Activated CD4-positive, CD25-positive, alpha-beta regulatory T cell (primary cell): Measurements from ENCODE around the gene ANKRD23.
"Not testable (repeated sequence)": the region's sequence is repeated elsewhere in the genome, so short reads cannot be mapped to it uniquely, and the experiment has no call there.

ENCODE experiments used
- DNase-seq, 4 experiments: peaks; one replicate each; lab custom pipeline; 2025; lab: John Stamatoyannopoulos, UW

ANKRD23 gene

DNA sequence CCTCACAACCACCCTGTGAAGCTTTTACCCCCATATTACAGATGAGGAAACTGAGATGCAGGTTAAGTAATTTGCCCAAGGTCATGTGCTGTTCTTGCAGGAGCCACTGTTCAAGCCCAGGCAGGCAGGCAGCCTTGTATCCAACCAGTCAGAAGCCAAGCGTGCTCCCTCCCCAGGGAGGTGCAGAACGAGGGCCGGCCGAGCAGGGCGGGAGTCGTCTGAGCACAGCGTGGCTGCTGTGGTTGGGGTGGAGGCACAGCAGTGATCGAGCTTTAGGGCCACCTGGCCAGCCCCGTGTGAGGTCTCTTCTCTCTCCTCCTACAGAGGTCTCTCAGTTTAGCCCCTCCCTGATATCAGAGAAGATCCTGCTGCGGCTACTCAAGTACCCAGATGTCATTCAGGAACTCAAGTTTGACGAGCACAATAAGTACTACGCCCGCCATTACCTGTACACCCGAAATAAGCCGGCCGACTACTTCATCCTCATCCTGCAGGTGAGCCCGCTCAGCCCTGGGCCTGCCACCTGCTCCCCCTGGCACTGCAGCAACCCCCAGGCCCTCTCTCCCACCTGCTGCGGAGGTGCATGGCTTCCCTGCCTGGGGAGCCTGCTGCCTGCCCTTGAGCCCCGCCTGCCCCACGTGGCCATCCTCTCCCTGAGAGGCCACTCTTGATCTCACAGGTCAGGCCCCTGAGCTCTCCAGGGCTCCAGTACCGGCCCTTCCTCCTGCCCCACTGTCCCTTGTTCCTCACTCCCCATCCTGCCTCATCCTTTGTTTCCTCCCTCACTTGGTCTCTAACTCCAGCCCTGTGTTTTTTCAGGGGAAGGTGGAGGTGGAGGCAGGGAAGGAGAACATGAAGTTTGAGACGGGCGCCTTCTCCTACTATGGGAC lies 44.8 kb downstream of the ANKRD23 start:
- DNase-seq = no peak

DNA sequence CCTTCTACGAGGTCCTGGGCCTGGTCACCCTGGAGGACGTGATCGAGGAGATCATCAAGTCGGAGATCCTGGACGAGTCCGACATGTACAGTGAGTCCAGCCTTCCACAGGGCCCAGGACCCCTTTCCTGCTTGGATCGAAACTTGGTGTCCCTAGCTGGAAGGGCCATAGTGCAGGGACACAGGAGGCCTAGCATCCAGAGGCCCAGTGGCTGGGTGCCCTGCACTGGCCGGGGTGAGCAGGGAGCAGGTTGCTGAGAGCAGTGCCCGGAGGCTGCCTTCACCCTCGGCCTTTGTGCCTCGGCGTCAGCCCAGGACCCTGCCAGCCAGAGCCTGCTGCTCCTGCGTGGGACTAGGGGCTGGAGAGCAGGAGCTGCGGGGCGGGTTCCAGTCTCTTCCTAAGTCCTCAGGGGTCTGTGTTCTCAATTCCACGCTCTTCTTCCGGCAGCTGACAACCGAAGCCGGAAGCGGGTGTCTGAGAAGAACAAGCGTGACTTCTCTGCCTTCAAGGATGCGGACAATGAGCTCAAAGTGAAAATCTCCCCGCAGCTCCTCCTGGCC lies 46.7 kb downstream of the ANKRD23 start:
- no peak for DNase-seq

DNA sequence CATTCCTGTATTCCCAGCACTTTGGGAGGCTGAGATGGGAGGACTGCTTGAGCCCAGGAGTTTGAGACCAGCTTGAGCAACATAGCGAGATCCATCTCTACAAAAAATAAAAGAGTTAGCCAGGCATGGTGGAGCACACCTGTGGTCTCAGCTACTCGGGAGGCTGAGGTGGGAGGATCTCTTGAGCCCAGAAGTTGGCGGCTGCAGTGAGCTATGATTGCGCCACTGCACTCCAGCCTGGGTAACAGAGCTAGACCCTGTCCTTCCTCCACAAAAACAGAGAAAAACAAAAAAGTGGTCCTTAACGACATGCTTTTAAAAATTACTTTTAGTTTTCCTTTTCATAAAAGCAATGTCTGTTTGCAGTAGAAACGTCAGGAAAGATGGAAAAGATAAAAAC lies 47.3 kb downstream of the ANKRD23 start:
- DNase-seq = not testable (repeated sequence)

GRCh38 chr2:96795076-96795475 lies 48.7 kb downstream of the ANKRD23 start:
- no peak for DNase-seq

GRCh38 chr2:96792772-96793749 lies 50.8 kb downstream of the ANKRD23 start:
- no peak for DNase-seq

GRCh38 chr2:96789245-96789617 lies 54.6 kb downstream of the ANKRD23 start:
- DNase-seq = no peak

- DNase-seq = no peak
Observed at GRCh38 chr2:96788442-96789244, 55.2 kb downstream of the ANKRD23 start.
